ENCODE results near the gene CCDC144A.
"Not testable (repeated sequence)": the region's sequence is repeated elsewhere in the genome, so short reads cannot be mapped to it uniquely, and the experiment has no call there.

CCDC144A gene, protein sequence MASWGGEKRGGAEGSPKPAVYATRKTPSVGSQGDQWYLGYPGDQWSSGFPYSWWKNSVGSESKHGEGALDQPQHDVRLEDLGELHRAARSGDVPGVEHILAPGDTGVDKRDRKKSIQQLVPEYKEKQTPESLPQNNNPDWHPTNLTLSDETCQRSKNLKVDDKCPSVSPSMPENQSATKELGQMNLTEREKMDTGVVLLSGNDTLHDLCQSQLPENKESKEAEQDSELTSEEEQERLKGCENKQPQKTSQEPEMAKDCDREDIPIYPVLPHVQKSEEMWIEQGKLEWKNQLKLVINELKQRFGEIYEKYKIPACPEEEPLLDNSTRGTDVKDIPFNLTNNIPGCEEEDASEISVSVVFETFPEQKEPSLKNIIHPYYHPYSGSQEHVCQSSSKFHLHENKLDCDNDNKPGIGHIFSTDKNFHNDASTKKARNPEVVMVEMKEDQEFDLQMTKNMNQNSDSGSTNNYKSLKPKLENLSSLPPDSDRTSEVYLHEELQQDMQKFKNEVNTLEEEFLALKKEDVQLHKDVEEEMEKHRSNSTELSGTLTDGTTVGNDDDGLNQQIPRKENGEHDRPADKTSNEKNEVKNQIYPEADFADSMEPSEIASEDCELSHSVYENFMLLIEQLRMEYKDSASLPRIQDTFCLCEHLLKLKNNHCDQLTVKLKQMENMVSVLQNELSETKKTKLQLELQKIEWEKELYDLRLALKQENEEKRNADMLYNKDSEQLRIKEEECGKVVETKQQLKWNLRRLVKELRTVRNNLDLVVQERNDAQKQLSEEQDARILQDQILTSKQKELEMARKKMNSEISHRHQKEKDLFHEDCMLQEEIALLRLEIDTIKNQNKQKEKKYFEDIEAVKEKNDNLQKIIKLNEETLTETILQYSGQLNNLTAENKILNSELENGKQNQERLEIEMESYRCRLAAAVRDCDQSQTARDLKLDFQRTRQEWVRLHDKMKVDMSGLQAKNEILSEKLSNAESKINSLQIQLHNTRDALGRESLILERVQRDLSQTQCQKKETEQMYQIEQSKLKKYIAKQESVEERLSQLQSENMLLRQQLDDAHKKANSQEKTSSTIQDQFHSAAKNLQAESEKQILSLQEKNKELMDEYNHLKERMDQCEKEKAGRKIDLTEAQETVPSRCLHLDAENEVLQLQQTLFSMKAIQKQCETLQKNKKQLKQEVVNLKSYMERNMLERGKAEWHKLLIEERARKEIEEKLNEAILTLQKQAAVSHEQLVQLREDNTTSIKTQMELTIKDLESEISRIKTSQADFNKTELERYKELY (N-terminal part only)

GRCh38 chr17:16689731-16690281 is at the start of gene CCDC144A:
TSS of gene CCDC144A (plus strand) at chr17:16690241. CDS start at chr17:16690401, 160 bp downstream.
- DNase-seq (ENCODE audit: insufficient read length, low spot score) = not testable (repeated sequence)
- FAIRE-seq = peak; percentile 58

GRCh38 chr17:16649585-16649984 is 40.5 kb upstream of the CCDC144A start:
- FAIRE-seq (no peak), DNase-seq (ENCODE audit: insufficient read length, low spot score) (no peak)

GRCh38 chr17:16652252-16652651 is 37.8 kb upstream of the CCDC144A start:
- DNase-seq (ENCODE audit: insufficient read length, low spot score) (no peak), FAIRE-seq (no peak)

GRCh38 chr17:16652847-16653366 is 37.1 kb upstream of the CCDC144A start:
- FAIRE-seq (peak; percentile 85), DNase-seq (ENCODE audit: insufficient read length, low spot score) (no peak)

- FAIRE-seq (peak; percentile 94), DNase-seq (ENCODE audit: insufficient read length, low spot score) (peak; percentile 97)
Measured at GRCh38 chr17:16653367-16654041, 36.5 kb upstream of the CCDC144A start, which contains the start of gene ZNF624. TSS of gene ZNF624 (minus strand) at chr17:16653850.

DNA sequence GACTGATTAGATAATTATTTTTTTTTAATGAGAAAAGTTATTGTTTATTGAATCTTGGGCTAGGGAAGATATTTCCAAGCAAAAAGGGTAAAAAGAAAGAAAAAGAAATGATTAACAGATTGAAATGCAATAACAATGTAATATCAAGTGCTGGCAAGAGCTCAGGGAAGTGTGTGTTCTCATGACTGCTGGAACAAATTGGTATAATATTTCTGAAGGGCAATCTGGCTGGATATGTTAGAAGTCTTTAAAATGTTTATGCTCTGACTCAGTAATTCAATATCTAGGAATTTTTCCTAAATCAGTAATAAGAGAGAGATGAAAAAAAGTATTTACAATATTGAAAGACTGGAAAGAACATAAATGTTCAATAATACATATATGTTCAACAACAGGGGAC is 28.8 kb upstream of the CCDC144A start:
- no peak for FAIRE-seq
- DNase-seq (ENCODE audit: insufficient read length, low spot score) = no peak

DNA sequence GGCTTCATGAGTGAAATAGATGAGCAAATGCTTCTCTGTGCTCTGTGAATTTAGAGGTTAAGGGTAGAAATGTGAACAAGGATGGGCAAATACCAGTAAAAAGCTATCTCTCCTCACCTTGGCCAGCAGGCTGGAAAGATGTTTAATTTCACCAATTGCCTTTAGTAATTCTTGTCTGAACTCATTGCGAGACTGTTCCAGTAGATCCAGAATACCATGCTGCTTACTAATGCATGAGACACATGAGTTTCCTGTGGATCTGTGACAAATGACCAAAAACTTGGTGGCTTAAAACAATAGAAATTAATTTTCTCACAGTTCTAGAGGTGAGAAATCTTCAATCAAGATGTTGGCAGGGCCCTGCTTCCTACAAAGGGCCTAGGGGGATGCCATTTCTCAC is 27.1 kb upstream of the CCDC144A start:
- no peak for FAIRE-seq
- no peak for DNase-seq (ENCODE audit: insufficient read length, low spot score)

DNA sequence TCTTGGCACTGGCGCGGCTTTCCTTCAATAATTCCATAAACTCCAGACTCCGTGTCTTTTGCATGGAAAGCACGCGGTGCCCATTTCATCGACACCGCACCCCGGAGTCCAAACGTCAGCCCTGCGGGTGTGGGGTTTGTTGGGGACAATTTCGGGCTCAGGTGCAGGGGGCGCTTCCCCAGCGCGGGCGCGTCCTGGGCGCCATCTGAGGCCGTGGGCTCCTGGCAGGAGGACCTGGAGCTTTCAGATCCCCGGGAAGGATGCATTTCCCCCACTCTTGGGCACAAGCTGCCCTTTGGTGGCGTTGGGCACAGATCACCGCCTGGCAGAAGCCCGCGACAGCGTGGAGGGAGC is 23.5 kb upstream of the CCDC144A start:
- DNase-seq (ENCODE audit: insufficient read length, low spot score); FAIRE-seq: not testable (repeated sequence)

DNA sequence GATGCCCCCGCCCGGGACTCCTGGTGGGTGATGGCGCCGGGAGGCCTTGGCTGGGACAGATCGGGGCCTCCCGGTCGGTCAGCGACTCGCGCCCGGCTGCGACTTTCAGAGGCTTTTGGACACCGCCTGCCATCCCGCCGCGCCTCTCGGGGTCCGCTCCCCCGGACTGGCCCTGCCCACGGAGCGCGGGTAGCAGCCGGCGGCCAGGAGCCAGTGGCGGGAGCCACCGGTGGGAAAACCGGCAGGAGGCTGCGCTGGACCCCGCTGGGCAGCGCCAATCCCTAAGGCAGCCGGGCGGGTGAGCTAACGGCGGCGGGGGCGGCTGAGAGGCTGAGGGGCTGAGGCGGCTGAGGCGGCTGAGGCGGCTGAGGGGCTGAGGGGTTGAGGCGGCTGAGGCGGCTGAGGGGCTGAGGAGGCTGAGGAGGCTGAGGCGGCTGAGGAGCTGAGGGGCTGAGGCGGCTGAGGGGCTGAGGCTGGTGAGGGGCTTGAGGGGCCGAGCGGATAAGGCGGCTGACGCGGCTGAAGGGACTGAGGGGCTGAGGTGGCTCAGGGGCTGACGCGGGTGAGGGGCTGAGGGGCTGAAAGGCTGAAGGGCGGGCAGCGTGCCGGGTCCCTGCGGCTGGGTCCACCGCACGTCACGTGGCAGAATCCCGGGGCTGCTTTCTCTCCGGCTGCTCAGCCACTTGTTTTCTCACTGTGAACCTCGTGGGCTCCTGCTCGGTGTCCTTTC is 23.0 kb upstream of the CCDC144A start:
- FAIRE-seq = peak; percentile 20
- not testable (repeated sequence) for DNase-seq (ENCODE audit: insufficient read length, low spot score)

DNA sequence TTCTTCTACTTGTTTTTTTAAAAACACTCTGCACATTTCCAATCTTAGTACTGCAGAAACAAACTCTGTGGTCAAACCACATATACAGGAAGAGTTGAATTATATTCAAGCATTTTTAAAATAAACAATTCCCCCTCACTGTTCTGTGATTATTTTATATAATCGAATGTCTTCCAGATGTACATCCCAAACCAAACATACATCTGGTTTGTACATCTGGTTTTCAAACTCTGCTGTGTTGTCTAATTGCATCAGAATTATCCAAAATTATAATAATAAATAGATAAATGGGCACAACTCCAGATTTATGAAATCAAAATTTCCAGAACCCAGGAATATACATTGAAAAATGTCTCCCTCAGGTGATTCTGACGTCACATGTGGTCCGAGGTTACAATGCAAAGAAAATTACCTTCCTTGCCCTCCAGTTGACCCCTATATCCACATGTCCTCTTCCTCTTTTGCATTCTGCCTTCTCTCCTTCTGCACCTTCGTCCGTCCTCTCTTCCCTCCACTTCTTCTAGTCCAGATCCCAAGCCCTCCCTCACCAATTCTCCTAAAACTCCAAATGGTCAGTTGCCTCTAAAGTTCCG is 13.3 kb upstream of the CCDC144A start:
- FAIRE-seq = no peak
- DNase-seq (ENCODE audit: insufficient read length, low spot score) = no peak

- DNase-seq (ENCODE audit: insufficient read length, low spot score) = not testable (repeated sequence)
- FAIRE-seq = peak; percentile 76
Measured at GRCh38 chr17:16683290-16684138, 6.5 kb upstream of the CCDC144A start.

GRCh38 chr17:16686019-16686418 is 4.0 kb upstream of the CCDC144A start:
- FAIRE-seq; DNase-seq (ENCODE audit: insufficient read length, low spot score): not testable (repeated sequence)

- DNase-seq (ENCODE audit: insufficient read length, low spot score); FAIRE-seq: not testable (repeated sequence)
Measured at GRCh38 chr17:16687151-16687550, 2.9 kb upstream of the CCDC144A start.

- FAIRE-seq; DNase-seq (ENCODE audit: insufficient read length, low spot score): not testable (repeated sequence)
Measured at GRCh38 chr17:16690447-16690846, 406 bp downstream of the CCDC144A start.

GRCh38 chr17:16697603-16698002 is 7.6 kb downstream of the CCDC144A start:
- DNase-seq (ENCODE audit: insufficient read length, low spot score); FAIRE-seq: not testable (repeated sequence)

DNA sequence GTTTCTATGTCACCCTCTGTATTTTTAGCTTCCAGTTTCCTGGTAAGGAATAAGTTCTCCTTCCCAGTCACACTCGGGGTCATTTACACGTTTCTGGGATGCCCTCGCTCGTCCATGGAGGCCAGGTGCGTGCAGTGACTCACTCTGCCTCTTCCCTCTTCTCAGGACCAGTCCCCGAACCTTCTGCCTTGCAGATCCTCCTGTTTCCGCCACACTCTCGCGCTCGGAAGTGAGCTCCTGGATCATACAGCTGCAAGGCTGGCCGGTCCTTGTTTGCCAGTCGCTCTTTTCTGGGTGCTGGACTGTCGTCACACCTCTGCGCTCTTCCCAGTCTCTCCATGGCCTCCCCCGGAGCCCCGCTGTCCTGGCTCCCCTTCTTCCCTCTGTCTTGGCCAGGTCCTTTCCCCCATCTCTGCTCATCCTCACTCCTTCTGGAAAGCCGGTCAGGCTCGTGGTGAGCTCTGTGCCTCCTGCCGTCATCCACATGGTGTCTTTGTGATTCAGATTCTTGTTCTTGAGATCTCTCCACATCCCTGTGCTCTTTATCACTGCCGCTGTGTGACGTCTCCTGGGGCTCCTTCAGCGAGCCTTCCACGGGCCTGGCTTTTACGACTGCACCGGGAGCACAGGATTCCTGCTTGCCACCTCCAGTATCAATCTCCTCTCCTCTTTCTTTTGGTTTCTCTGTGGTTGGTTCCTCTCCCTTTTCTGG is 55.6 kb downstream of the CCDC144A start:
- not testable (repeated sequence) for DNase-seq (ENCODE audit: insufficient read length, low spot score); FAIRE-seq

DNA sequence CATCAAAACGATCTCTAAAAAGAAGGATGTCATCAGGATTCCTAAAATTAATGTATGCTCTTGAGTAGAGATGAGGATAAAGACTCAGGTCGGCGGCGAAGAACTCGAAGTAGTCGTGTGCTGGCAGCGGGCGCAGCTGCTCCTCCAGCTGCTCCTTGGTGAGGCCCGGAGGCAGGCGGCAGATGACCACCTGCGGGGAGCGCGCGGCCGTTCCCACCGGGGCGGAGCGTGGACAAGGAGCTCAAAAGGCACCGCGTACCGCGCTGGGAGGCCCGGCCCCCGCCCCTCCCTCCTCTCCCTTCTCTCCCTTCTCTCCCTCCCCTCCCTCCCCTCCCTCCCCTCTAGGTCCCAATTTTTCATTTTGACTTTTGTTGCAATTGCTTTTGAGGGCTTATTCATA is 56.5 kb downstream of the CCDC144A start:
- not testable (repeated sequence) for DNase-seq (ENCODE audit: insufficient read length, low spot score); FAIRE-seq

All from HTR-8/SVneo (cell line).